HEK293T (cell line): Measurements from ENCODE around the gene PLCD1.
"Not testable (repeated sequence)": the region's sequence is repeated elsewhere in the genome, so short reads cannot be mapped to it uniquely, and the experiment has no call there.

Experiments
- CTCF ChIA-PET: fragments of 350-600 bp; formaldehyde crosslinking; extraction: SDS; loops from one replicate; lab custom pipeline; 2021; ENCODE audit warnings: antibody characterized with exemption, inconsistent platforms; lab: Yijun Ruan, JAX
- POLR2A ChIA-PET: fragments of 350-600 bp; formaldehyde crosslinking; extraction: SDS; loops from one replicate; lab custom pipeline; 2020; ENCODE audit warnings: antibody characterized with exemption, inconsistent platforms; lab: Yijun Ruan, JAX
- DNase-seq: peaks from one replicate; pipeline ENCODE4 v3.0.0; 2012; ENCODE audit warnings: mixed read lengths; ENCODE audit errors: extremely low spot score
- ARNT ChIP-seq: fragments of 450-650 bp; IDR thresholded peaks from 2 replicates; pipeline ENCODE4 v1.6.1; 2017; ENCODE audit warnings: mild to moderate bottlenecking
- BHLHE40 ChIP-seq: fragments of 450-650 bp; IDR thresholded peaks from 2 replicates; pipeline ENCODE4 v1.6.1; 2016; ENCODE audit warnings: mild to moderate bottlenecking, moderate library complexity, borderline replicate concordance
- CTBP1 ChIP-seq: fragments of 450-650 bp; IDR thresholded peaks from 2 replicates; pipeline ENCODE4 v1.6.1; 2016; ENCODE audit warnings: borderline replicate concordance
- ELF4 ChIP-seq: fragments of 450-650 bp; IDR thresholded peaks from 2 replicates; pipeline ENCODE4 v1.6.1; 2017; ENCODE audit warnings: antibody characterized with exemption
- FOXA1 ChIP-seq: fragments of 450-650 bp; IDR thresholded peaks from 2 replicates; pipeline ENCODE4 v1.6.1; 2016; ENCODE audit warnings: mild to moderate bottlenecking
- FOXK2 ChIP-seq: fragments of 450-650 bp; IDR thresholded peaks from 2 replicates; pipeline ENCODE4 v1.6.1; 2016; ENCODE audit warnings: mild to moderate bottlenecking
- FOXM1 ChIP-seq: fragments of 450-650 bp; IDR thresholded peaks from 2 replicates; pipeline ENCODE4 v1.6.1; 2017; ENCODE audit warnings: mild to moderate bottlenecking, borderline replicate concordance
- HDGF ChIP-seq: fragments of 450-650 bp; IDR thresholded peaks from 2 replicates; pipeline ENCODE4 v1.6.1; 2017; ENCODE audit warnings: antibody characterized with exemption, borderline replicate concordance
- L3MBTL2 ChIP-seq: fragments of 450-650 bp; conservative IDR thresholded peaks from 2 replicates; pipeline ENCODE4 v1.6.1; 2016; ENCODE audit warnings: mild to moderate bottlenecking
- LEF1 ChIP-seq: fragments of 450-650 bp; IDR thresholded peaks from 2 replicates; pipeline ENCODE4 v1.6.1; 2017; ENCODE audit warnings: mild to moderate bottlenecking, borderline replicate concordance
- NFRKB ChIP-seq: fragments of 450-650 bp; IDR thresholded peaks from 2 replicates; pipeline ENCODE4 v1.6.1; 2016; ENCODE audit warnings: mild to moderate bottlenecking, moderate library complexity
- SP1 ChIP-seq: fragments of 450-650 bp; IDR thresholded peaks from 2 replicates; pipeline ENCODE4 v1.6.1; 2017
- SUZ12 ChIP-seq: fragments of 450-650 bp; IDR thresholded peaks from 2 replicates; pipeline ENCODE4 v1.6.1; 2016; ENCODE audit warnings: mild to moderate bottlenecking
- TARDBP ChIP-seq: fragments of 450-650 bp; IDR thresholded peaks from 2 replicates; pipeline ENCODE4 v1.6.1; 2016
- ZNF384 ChIP-seq: fragments of 450-650 bp; IDR thresholded peaks from 2 replicates; pipeline ENCODE4 v1.6.1; 2016
- TF ChIP-seq, protein P1 (sequence below): fragments of 450-650 bp; IDR thresholded peaks from 2 replicates; pipeline ENCODE4 v1.6.1; 2016

PLCD1 gene

DNA sequence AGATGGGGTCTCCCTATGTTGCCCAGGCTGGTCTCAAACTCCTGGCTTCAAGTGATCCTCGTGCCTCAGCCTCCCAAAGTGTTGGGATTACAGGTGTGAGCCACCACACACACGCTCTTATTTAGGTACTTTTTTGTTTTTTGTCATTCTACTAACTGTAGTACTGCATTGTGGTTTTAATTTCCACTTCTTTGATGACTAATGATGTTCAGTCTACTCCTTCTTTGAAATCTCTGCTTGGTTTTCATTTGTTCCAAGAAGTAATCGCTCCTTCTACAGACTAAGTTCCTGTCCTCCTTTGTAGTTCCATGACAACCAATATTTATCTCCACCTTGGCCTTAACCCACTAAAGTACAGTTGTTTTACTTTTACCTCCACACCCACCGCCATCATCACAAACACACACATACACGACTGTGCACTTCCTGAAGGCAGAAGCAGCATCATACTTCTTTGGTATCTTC lies 9.0 kb upstream of the PLCD1 start:
- ChIA-PET CTCF (no interaction called here), POLR2A (no interaction called here)
- DNase-seq, result no peak
- TF ChIP-seq FOXM1 (no peak), LEF1 (no peak), TARDBP (no peak), HDGF (no peak), SUZ12 (no peak), ZNF384 (no peak), SP1 (no peak), BHLHE40 (no peak), FOXA1 (no peak)

DNA sequence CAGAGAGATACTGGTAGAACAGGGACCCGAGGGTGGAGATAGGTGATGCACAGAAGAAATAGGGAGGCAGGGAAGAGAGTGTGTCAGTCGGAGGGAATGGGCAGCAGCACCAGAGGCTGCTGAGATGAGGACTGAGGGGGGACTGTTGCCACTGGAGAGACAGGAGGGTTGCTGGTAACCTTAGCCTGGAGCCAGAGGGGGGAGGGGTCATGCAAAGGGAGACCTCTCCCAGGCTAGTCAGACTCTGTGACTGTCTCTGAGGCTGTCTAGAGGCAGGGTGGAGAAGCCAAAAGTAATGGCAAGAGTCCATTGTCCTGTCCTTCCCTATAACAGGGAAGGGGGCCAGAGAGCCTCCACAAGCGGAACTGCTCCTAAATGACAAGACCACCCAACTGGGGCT lies 7.5 kb upstream of the PLCD1 start:
- CTCF ChIA-PET, result no interaction called here
- no peak for DNase-seq
- TF ChIP-seq FOXA1, result no peak
- TF ChIP-seq LEF1, result no peak
- no peak for TF ChIP-seq L3MBTL2
- TF ChIP-seq BHLHE40, result no peak
- POLR2A ChIA-PET, result no interaction called here

DNA sequence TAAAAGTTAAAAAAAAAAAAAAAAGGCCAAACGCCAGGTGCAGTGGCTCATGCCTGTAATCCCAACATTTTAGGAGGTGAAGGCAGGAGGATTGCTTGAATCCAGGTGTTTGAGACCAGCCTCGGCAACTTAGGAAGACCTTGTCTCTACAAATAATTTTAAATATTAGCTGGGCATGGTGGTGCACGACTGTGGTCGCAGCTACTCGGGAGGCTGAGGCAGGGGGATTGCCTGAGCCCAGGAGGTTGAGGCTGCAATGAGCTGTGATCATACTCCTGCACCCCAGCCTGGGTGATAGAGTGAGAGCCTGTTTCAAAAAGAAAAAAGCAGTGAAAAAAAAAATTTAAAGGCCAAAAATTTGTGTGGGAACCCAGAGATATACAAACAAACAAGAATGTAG lies 6.8 kb upstream of the PLCD1 start:
- DNase-seq, result no peak
- no peak for TF ChIP-seq SP1
- TF ChIP-seq BHLHE40, result no peak
- no peak for TF ChIP-seq L3MBTL2
- TF ChIP-seq FOXM1, result no peak
- no peak for TF ChIP-seq ELF4
- no peak for TF ChIP-seq HDGF
- no peak for TF ChIP-seq TARDBP
- TF ChIP-seq, protein P1, sequence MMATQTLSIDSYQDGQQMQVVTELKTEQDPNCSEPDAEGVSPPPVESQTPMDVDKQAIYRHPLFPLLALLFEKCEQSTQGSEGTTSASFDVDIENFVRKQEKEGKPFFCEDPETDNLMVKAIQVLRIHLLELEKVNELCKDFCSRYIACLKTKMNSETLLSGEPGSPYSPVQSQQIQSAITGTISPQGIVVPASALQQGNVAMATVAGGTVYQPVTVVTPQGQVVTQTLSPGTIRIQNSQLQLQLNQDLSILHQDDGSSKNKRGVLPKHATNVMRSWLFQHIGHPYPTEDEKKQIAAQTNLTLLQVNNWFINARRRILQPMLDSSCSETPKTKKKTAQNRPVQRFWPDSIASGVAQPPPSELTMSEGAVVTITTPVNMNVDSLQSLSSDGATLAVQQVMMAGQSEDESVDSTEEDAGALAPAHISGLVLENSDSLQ, result no peak
- TF ChIP-seq CTBP1, result no peak
- no peak for TF ChIP-seq NFRKB
- no peak for TF ChIP-seq FOXK2
- no peak for TF ChIP-seq SUZ12
- no peak for TF ChIP-seq LEF1
- CTCF ChIA-PET, result no interaction called here
- POLR2A ChIA-PET, result no interaction called here

DNA sequence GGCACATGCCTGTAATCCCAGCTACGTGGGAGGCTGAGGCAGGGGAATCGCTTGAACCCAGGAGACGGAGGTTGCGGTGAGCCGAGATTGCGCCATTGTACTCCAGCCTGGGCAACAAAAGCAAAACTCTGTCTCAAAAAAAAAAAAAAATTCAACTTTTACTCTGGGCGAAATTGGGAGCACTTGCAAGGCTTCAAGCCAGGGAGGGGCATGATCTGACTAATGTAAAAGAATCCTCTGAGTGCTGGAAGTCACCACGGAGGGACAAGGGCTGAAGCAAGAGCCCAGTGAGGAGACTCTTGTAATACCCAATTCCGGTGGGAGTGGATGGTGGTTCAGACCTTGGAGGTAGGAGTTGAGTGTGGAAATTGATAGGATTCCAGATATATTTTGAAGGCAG lies 4.9 kb upstream of the PLCD1 start:
- CTCF ChIA-PET, result interaction anchor here (0.7 kb wide), 1 partner anchor 218 kb away, joined by 3 read pairs; no protein-coding TSS in a partner anchor
- POLR2A ChIA-PET, DNase-seq: not testable (repeated sequence)

DNA sequence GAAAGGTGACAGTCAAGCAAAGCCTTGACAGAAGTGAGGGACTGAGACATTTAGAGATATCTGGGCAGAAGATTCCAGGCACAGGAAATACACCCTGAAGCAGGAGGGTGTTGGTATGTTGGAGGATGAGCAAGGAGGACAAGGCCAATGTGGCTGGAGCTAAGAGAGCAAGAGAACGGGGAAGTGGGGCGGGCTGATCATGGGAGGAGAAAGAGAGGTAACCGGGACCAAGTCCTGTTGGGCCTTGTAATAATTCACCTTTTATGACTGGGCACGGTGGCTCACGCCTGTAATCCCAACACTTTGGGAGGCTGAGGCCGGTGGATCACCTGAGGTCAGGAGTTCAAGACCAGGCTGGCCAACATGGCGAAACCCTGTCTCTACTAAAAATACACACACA lies 4.1 kb upstream of the PLCD1 start:
- DNase-seq, CTCF ChIA-PET, POLR2A ChIA-PET: not testable (repeated sequence)

DNA sequence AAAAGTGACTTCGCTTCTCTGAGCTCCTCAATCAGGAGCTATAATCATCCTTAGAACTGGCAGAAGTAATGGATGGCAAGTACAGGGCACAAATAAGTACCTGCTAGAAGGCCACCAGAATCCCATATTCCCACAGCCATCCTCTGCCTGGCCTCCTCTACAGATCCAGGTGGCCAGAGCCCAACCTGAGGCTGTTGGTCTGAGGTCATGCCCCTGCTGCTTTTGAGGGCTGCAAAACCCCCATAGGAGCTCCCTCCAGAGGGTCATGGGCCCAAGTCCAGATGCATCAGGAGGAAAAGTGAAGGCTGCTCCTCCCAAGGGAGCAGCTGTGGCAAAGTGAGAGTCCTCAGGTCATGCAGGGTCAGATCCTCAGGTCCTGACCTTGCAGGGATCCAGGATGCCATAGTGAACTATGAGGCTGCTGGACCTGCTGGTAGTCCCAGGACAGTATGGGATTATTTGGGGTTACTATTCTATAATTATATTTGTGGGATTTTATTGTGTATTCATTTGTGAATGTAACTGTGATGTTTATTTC lies 3.0 kb upstream of the PLCD1 start:
- no peak for DNase-seq
- CTCF ChIA-PET, result interaction anchor here (0.6 to 1.2 kb wide), 2 partner anchors 35 to 623 kb away, joined by 3 to 4 read pairs; no protein-coding TSS in a partner anchor
- POLR2A ChIA-PET, result no interaction called here
- TF ChIP-seq BHLHE40 (no peak), L3MBTL2 (no peak), ZNF384 (no peak), CTBP1 (no peak), SUZ12 (no peak), LEF1 (no peak), FOXK2 (no peak), FOXA1 (no peak), NFRKB (no peak), HDGF (no peak), TARDBP (no peak), FOXM1 (no peak), ELF4 (no peak), SP1 (no peak), ARNT (no peak)
- TF ChIP-seq, protein P1, result no peak

DNA sequence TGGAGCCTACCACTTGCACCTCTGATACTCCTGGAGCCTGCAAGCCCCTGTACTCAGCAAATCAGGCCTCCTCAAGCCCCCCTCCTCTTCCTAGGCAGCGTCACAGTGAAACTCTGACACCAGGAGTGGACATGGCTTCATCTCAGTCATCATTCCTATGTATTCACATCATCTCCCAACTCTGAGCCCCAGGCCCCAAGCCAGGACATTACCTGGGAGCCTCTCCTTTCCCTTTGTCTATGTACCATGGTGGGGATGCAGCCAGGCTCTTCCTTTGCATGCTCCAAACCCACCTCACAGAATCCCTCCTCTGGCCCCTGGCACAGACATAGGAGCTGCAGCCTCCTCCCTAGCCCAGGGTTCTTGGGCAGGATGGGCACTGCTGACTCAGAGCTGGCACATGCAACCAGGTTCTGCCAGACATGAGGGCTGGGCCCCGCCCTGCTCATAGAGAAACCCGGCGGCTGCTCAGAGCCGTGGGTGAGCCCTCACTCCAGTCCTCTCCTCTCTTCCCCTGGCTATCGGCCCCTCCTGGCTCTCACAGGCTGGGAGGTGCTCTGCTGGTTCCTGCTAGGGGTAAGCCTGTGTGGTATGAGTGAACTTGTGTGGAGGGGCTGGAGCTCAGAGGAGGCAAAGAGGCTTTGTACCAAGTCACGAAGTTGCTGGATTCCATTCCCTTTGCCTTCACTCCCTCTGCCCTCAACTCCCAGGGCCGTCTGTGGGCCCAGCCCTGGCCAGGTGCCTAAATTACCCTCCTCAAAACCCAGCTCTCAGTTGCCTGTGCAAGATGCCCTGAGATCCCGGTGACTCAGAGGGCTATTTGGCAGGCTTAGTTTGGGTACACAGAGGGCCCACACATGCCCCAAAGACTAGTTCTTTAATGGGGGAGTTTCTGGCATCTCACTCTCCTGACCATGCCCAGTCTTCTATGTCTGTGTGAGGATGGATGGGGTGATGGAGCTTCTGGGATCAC lies 1.9 kb upstream of the PLCD1 start:
- no peak for DNase-seq
- TF ChIP-seq TARDBP, result no peak
- no peak for TF ChIP-seq ZNF384
- TF ChIP-seq ARNT, result no peak
- no peak for TF ChIP-seq FOXA1
- no peak for TF ChIP-seq SUZ12
- TF ChIP-seq HDGF, result no peak
- no peak for TF ChIP-seq L3MBTL2
- TF ChIP-seq FOXM1, result no peak
- no peak for TF ChIP-seq SP1
- no peak for TF ChIP-seq CTBP1
- TF ChIP-seq LEF1, result no peak
- TF ChIP-seq, protein P1, result no peak
- TF ChIP-seq BHLHE40, result no peak
- no peak for TF ChIP-seq ELF4
- TF ChIP-seq FOXK2, result no peak
- ChIA-PET POLR2A (no interaction called here), CTCF (interaction anchor here (0.6 to 1.2 kb wide), 2 partner anchors 34 to 1267 kb away, joined by 3 to 4 read pairs; no protein-coding TSS in a partner anchor)
